ENCODE data around the gene SLC18A3.

The SLC18A3 gene

DNA sequence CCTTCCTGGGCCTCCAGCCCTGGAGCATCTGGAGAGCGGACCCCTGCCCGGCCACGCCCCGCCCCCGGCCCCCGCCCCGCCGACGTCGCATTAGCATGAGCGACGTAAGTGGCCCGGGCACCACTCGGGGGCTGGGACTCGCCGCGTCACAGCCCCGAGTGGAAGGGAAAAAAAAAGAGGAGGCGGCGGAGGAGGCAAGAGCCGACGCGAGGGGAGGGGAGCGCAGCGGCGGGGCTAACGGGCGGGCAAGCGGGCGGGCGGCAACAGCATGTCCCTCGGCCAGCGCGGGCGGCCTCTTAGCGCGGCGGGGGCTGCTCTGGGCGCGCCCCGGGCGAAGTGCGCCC lies at the start of gene SLC18A3:
SLC18A3 (plus strand) TSS at position 197 of the 344 bp plus-strand sequence. CDS start 431 bp downstream, outside the sequence.
- TF ChIP-seq, protein P1, sequence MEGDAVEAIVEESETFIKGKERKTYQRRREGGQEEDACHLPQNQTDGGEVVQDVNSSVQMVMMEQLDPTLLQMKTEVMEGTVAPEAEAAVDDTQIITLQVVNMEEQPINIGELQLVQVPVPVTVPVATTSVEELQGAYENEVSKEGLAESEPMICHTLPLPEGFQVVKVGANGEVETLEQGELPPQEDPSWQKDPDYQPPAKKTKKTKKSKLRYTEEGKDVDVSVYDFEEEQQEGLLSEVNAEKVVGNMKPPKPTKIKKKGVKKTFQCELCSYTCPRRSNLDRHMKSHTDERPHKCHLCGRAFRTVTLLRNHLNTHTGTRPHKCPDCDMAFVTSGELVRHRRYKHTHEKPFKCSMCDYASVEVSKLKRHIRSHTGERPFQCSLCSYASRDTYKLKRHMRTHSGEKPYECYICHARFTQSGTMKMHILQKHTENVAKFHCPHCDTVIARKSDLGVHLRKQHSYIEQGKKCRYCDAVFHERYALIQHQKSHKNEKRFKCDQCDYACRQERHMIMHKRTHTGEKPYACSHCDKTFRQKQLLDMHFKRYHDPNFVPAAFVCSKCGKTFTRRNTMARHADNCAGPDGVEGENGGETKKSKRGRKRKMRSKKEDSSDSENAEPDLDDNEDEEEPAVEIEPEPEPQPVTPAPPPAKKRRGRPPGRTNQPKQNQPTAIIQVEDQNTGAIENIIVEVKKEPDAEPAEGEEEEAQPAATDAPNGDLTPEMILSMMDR (IDR thresholded peaks at IDR 0.05; ENCODE audit: control insufficient read depth, extremely low read depth, insufficient read depth): no peak
- H3K4me3 ChIP-seq (ENCODE audit: low read depth, low read length): no peak within 1 kb of the TSS

DNA sequence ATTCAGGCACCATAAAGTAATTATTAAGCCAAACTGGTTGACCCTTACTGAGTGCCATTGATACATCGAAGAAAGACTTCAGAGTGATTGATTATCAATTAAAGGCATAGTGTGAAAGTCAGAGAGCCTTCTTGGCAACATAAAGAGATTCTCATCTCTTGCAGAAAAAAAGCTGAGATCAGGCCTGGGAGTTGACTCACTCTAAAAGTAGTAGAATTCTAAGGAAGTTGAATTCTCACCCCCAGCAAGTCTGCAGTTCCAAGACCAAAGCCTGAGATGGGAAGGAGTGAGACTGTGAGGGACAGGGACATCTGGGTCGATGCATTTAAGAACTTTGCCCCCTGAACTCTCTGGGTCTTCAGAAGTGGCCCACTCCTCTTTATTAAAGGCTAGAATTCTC lies 49.6 kb upstream of the SLC18A3 start:
- TF ChIP-seq, protein P1 (IDR thresholded peaks at IDR 0.05; ENCODE audit: control insufficient read depth, extremely low read depth, insufficient read depth): no peak

More for the DNA sequence above, at the start of gene SLC18A3:
- DNase-seq (ENCODE audit: low read depth): no peak

DNA sequence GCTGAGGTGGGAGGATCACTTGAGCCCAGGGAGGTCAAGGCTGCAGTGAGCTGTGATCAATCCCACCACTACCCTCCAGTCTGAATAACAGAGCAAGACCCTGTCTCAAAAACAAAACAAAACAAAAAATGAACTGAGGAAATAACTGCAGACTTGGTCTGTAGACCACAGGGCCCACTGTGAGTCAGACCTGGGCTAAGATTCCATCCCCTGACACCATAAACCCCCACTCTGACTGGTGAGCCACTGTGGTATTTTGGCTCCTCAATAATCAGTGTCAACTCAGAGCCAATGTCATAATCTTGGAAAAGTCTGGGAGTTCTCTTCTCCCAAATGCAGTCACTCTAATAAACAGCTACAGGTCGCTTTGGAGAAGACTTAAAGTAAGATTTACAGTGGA lies 47.2 kb upstream of the SLC18A3 start:
- H3K4me3 ChIP-seq (ENCODE audit: low read depth, low read length): no peak overlapping the region
- TF ChIP-seq, protein P1 (IDR thresholded peaks at IDR 0.05; ENCODE audit: control insufficient read depth, extremely low read depth, insufficient read depth): no peak
- DNase-seq (ENCODE audit: low read depth): no peak

More for the DNA sequence above, 49.6 kb upstream of the SLC18A3 start:
- no peak for DNase-seq (ENCODE audit: low read depth)
- H3K4me3 ChIP-seq (ENCODE audit: low read depth, low read length): no peak overlapping the region

DNA sequence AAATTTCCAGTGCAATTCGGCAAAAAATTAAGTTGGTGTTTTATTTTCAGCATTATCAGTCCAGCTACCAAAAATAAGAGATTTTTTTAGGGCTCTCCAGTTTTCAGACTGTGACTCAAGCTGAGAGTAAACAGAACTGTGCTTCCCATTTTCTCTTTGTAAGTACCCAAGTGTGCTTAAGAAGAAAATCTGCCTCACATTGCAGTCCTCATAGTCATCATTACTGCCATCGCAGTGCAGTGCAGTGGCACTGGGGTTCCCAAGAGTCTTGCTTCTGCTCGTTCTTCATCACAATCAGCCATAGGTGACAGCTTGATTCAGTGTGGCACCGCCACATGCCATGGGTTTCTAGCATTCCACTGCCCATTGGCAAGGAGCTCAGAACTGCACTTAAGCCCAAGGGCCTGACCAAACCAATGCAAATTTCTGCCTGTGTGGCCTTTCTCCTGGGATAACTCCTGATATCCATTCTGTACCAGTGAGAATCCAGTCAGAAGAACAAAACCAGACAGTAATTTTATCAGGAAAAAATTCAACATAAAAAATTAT lies 45.6 kb upstream of the SLC18A3 start:
- H3K4me3 ChIP-seq (ENCODE audit: low read depth, low read length): no peak overlapping the region
- no peak for DNase-seq (ENCODE audit: low read depth)
- TF ChIP-seq, protein P1 (IDR thresholded peaks at IDR 0.05; ENCODE audit: control insufficient read depth, extremely low read depth, insufficient read depth): no peak

DNA sequence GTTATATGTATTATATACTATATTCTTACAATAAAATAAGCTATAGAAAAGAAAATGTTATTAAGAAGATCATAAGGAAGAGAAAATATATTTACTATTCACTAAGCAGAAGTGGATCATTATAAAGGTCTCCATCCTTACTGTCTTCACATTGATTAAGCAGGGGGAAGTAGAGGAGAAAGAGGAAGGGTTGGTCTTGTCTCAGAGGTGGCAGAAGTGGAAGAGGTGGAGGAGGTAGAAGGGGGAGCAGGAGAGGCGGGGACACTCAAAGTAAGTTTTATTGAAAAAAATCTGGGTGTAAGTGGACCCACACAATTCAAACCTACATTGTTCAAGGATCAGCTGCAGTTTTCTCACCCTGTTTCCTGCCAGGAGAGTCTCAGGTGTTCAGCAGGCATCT lies 42.3 kb upstream of the SLC18A3 start:
- DNase-seq (ENCODE audit: low read depth): no peak
- TF ChIP-seq, protein P1 (IDR thresholded peaks at IDR 0.05; ENCODE audit: control insufficient read depth, extremely low read depth, insufficient read depth): no peak
- H3K4me3 ChIP-seq (ENCODE audit: low read depth, low read length): no peak overlapping the region

DNA sequence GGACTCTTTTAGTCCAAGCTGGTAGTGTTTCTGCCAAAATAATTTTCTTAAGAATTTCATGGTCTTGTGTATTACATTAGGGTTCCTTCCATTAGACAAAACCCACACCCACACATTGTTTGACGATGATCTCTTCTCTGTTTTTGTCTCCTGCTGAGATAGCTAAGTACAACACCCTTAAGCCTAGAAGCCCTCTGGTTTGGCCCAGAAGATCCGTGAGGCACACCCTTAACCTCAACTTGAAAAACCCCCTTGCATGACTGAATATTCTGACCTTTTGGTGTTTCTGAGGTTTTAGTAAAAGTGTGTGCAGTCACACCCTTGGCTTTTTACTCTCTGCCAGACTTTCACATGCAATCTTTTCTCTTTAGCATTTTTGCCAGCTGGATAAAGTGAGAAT lies 41.9 kb upstream of the SLC18A3 start:
- TF ChIP-seq, protein P1 (IDR thresholded peaks at IDR 0.05; ENCODE audit: control insufficient read depth, extremely low read depth, insufficient read depth): no peak
- no peak overlapping the region for H3K4me3 ChIP-seq (ENCODE audit: low read depth, low read length)
- no peak for DNase-seq (ENCODE audit: low read depth)

DNA sequence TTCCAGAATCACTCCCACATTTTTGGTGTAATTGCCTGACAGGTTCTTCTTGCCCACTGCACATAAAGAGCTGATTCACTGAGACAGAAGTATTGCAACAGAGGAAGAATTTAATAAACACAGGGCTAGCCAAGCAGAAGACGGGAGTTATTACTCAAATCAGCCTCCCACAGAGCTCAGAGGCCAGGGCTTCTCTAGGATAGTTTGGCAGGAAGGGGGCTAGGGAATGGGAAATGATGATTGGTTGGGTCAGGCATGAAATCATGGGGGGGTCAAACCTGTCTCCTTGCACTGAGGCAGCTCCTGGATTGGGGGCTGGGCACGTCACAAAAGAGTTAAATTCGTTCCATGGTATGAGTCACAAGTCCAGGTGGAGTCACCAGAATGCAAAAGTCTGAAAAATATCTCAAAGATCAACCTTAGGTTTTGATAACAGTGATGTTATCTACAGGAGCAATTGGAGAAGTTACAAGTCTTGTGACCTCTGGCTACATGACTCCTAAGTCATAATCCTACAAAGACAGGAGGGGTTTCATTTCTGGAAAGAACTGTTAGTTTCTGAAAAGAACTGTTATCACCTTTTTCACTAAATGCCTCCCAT lies 41.0 kb upstream of the SLC18A3 start:
- DNase-seq (ENCODE audit: low read depth): no peak
- no peak overlapping the region for H3K4me3 ChIP-seq (ENCODE audit: low read depth, low read length)
- TF ChIP-seq, protein P1 (IDR thresholded peaks at IDR 0.05; ENCODE audit: control insufficient read depth, extremely low read depth, insufficient read depth): no peak

All from LNCaP clone FGC (cell line).